ENCODE data around the gene CNTLN. TPM values are rescaled to one million over a fixed set of nuclear protein-coding genes. Genes with fewer than 3 reads are reported as not detected.

The CNTLN gene
- total and polyA plus RNA-seq, 2 donors from 2014 or later: 2.0 to 8.0 TPM

- FAIRE-seq: no peak
- Histone ChIP-seq H3K27ac (ENCODE audit: low read depth in 2 of 2, low read length in 2 of 2) (no peak overlapping the region), H3K4me1 (ENCODE audit: control insufficient read depth in 2 of 3, insufficient read depth in 2 of 3, low read depth in 1 of 3, low read length in 3 of 3) (no peaks in the 10 kb centered on the region), H3K9ac (ENCODE audit: low read length in 3 of 3) (no peak overlapping the region), H3K9me3 (ENCODE audit: control insufficient read depth in 2 of 3, insufficient read depth in 1 of 3, low read length in 3 of 3) (no peaks in the 10 kb centered on the region), H3K27me3 (ENCODE audit: control insufficient read depth, insufficient read depth, low read length) (no peaks in the 10 kb centered on the region), H3K36me3 (ENCODE audit: control insufficient read depth in 2 of 3, insufficient read depth in 3 of 3, low read length in 3 of 3) (no peaks in the 10 kb centered on the region), H3K4me3 (ENCODE audit: low read length in 3 of 3) (no peak overlapping the region)
- intact Hi-C loops (cut with DNase I): no loop called here
- TF ChIP-seq CTCF (IDR thresholded peaks at IDR 0.05; ENCODE audit: borderline replicate concordance, extremely low read depth, insufficient read depth): no peak
- no peak for DNase-seq
Measured at GRCh38 chr9:17490110-17490509, 355.3 kb downstream of the CNTLN start.

- TF ChIP-seq CTCF (IDR thresholded peaks at IDR 0.05; ENCODE audit: borderline replicate concordance, extremely low read depth, insufficient read depth): no peak
- Histone ChIP-seq H3K36me3 (ENCODE audit: control insufficient read depth in 2 of 3, insufficient read depth in 3 of 3, low read length in 3 of 3) (peaks cover 0 to 2% (median 0%) of the 10 kb centered on the region in 3 donors), H3K4me1 (ENCODE audit: control insufficient read depth in 2 of 3, insufficient read depth in 2 of 3, low read depth in 1 of 3, low read length in 3 of 3) (no peaks in the 10 kb centered on the region), H3K4me3 (ENCODE audit: low read length in 3 of 3) (no peak overlapping the region), H3K9me3 (ENCODE audit: control insufficient read depth in 2 of 3, insufficient read depth in 1 of 3, low read length in 3 of 3) (no peaks in the 10 kb centered on the region), H3K9ac (ENCODE audit: low read length in 3 of 3) (no peak overlapping the region), H3K27me3 (ENCODE audit: control insufficient read depth, insufficient read depth, low read length) (no peaks in the 10 kb centered on the region), H3K27ac (ENCODE audit: low read depth in 2 of 2, low read length in 2 of 2) (no peak overlapping the region)
- intact Hi-C loops (cut with DNase I): no loop called here
- DNase-seq: no peak
- no peak for FAIRE-seq
Measured at GRCh38 chr9:17491780-17492179, 356.9 kb downstream of the CNTLN start.

GRCh38 chr9:17503196-17503595 lies 368.4 kb downstream of the CNTLN start:
- DNase-seq (no peak), FAIRE-seq (no peak)
- no peaks in the 10 kb centered on the region for H3K9me3 ChIP-seq (ENCODE audit: control insufficient read depth in 2 of 3, insufficient read depth in 1 of 3, low read length in 3 of 3)
- no peak for TF ChIP-seq CTCF (IDR thresholded peaks at IDR 0.05; ENCODE audit: borderline replicate concordance, extremely low read depth, insufficient read depth)
- no peak overlapping the region for H3K4me3 ChIP-seq (ENCODE audit: low read length in 3 of 3)
- H3K27me3 ChIP-seq (ENCODE audit: control insufficient read depth, insufficient read depth, low read length): no peaks in the 10 kb centered on the region
- no peak overlapping the region for H3K27ac ChIP-seq (ENCODE audit: low read depth in 2 of 2, low read length in 2 of 2)
- H3K36me3 ChIP-seq (ENCODE audit: control insufficient read depth in 2 of 3, insufficient read depth in 3 of 3, low read length in 3 of 3): no peaks in the 10 kb centered on the region
- no peaks in the 10 kb centered on the region for H3K4me1 ChIP-seq (ENCODE audit: control insufficient read depth in 2 of 3, insufficient read depth in 2 of 3, low read depth in 1 of 3, low read length in 3 of 3)
- intact Hi-C loops (cut with DNase I): no loop called here
- H3K9ac ChIP-seq (ENCODE audit: low read length in 3 of 3): no peak overlapping the region

- TF ChIP-seq CTCF (IDR thresholded peaks at IDR 0.05; ENCODE audit: borderline replicate concordance, extremely low read depth, insufficient read depth): no peak
- no peak overlapping the region for H3K4me3 ChIP-seq (ENCODE audit: low read length in 3 of 3)
- FAIRE-seq (no peak), DNase-seq (no peak)
- H3K27ac ChIP-seq (ENCODE audit: low read depth in 2 of 2, low read length in 2 of 2): no peak overlapping the region
- H3K27me3 ChIP-seq (ENCODE audit: control insufficient read depth, insufficient read depth, low read length): no peaks in the 10 kb centered on the region
- intact Hi-C loops (cut with DNase I): no loop called here
- H3K4me1 ChIP-seq (ENCODE audit: control insufficient read depth in 2 of 3, insufficient read depth in 2 of 3, low read depth in 1 of 3, low read length in 3 of 3): no peaks in the 10 kb centered on the region
- no peaks in the 10 kb centered on the region for H3K9me3 ChIP-seq (ENCODE audit: control insufficient read depth in 2 of 3, insufficient read depth in 1 of 3, low read length in 3 of 3)
- no peaks in the 10 kb centered on the region for H3K36me3 ChIP-seq (ENCODE audit: control insufficient read depth in 2 of 3, insufficient read depth in 3 of 3, low read length in 3 of 3)
- no peak overlapping the region for H3K9ac ChIP-seq (ENCODE audit: low read length in 3 of 3)
Measured at GRCh38 chr9:17509151-17509550, 374.3 kb downstream of the CNTLN start.

Data from kidney (tissue), 14 donors.